Smooth muscle cell (in vitro differentiated cells): ENCODE data around the gene PIP4K2B. TPM values are rescaled to one million over a fixed set of nuclear protein-coding genes. Genes with fewer than 3 reads are reported as not detected.
A peak's percentile ranks its signal among the peaks of the same experiment; 100 is the strongest.

Experiments used
- DNase-seq: peaks from one replicate; lab custom pipeline; 2025; ENCODE audit not compliant: unreplicated experiment; lab: John Stamatoyannopoulos, UW
- H2AFZ ChIP-seq: fragments of 200-600 bp; sonication (generic); 2 replicates; pipeline ENCODE4 v1.6.0; 2016; ENCODE audit warnings: antibody characterized with exemption, low read depth, mild to moderate bottlenecking
- H3F3A ChIP-seq: fragments of 200-600 bp; sonication (generic); 2 replicates; pipeline ENCODE4 v1.6.0; 2017; ENCODE audit warnings: antibody characterized with exemption, low read depth
- H3K27ac ChIP-seq: fragments of 200-600 bp; sonication (generic); 2 replicates; pipeline ENCODE4 v1.5.1; 2016; ENCODE audit warnings: low read depth, mild to moderate bottlenecking
- H3K27me3 ChIP-seq: fragments of 200-600 bp; sonication (generic); 2 replicates; pipeline ENCODE4 v1.6.1; 2016; ENCODE audit warnings: low read depth, mild to moderate bottlenecking
- H3K36me3 ChIP-seq: fragments of 200-600 bp; sonication (generic); 2 replicates; pipeline ENCODE4 v1.5.1; 2016; ENCODE audit warnings: low read depth
- H3K4me1 ChIP-seq: fragments of 200-600 bp; sonication (generic); 2 replicates; pipeline ENCODE4 v1.5.1; 2016; ENCODE audit warnings: low read depth
- H3K4me2 ChIP-seq: fragments of 200-600 bp; sonication (generic); 2 replicates; pipeline ENCODE4 v1.6.0; 2016; ENCODE audit warnings: mild to moderate bottlenecking
- H3K4me3 ChIP-seq: fragments of 200-600 bp; sonication (generic); 2 replicates; pipeline ENCODE4 v1.5.1; 2016; ENCODE audit warnings: mild to moderate bottlenecking
- H3K79me2 ChIP-seq: fragments of 200-600 bp; sonication (generic); 2 replicates; pipeline ENCODE4 v1.6.0; 2016; ENCODE audit warnings: low read depth, mild to moderate bottlenecking
- H3K9ac ChIP-seq: fragments of 200-600 bp; sonication (generic); 2 replicates; pipeline ENCODE4 v1.6.0; 2016; ENCODE audit warnings: low read depth
- H3K9me3 ChIP-seq: fragments of 200-600 bp; sonication (generic); replicated peaks from 2 replicates; pipeline ENCODE4 v1.5.1; 2016; ENCODE audit warnings: low read depth
- H4K20me1 ChIP-seq: fragments of 200-600 bp; sonication (generic); 2 replicates; pipeline ENCODE4 v1.6.0; 2016; ENCODE audit warnings: low read depth
- CTCF ChIP-seq: fragments of 200-600 bp; sonication (generic); IDR thresholded peaks from 2 replicates; pipeline ENCODE4 v1.5.1; 2017; ENCODE audit warnings: borderline replicate concordance, mild to moderate bottlenecking, antibody characterized with exemption; ENCODE audit not compliant: insufficient read depth, poor library complexity, severe bottlenecking
- WGBS: methylation state at CpG from one replicate; pipeline ENCODE4 v1.1.7; 2016; ENCODE audit warnings: low lambda C conversion rate; 5-methylcytosine and 5-hydroxymethylcytosine counted together
- polyA plus RNA-seq: library from polyadenylated mRNA; unstranded; fragments of >200 nt; fragmentation: Nextera tagmentation; extraction: Ambion mirVana; gene quantifications from 2 replicates; pipeline ENCODE4 v1.2.1, GENCODE V29; 2016
- total RNA-seq: library from RNA; depleted of rRNA; stranded (reverse); fragments of >200 nt; gene quantifications from 2 replicates; pipeline ENCODE4 v1.2.3, GENCODE V29; 2014

Gene PIP4K2B
- total and polyA plus RNA-seq, 2 experiments from 2014 or later, result 11.1 to 31.9 TPM

GRCh38 chr17:38748892-38749222, 50.5 kb downstream of the PIP4K2B start:
- WGBS, result 0% methylated on average over 3 of the region's 32 CpGs
- no peak for DNase-seq
- no peak for TF ChIP-seq CTCF
- Histone ChIP-seq H3K27ac (no peak overlapping the region), H2AFZ (peak overlapping the region; percentile 16), H3K4me2 (peak overlapping the region; percentile 98), H3K27me3 (peaks cover 6% of the 10 kb centered on the region), H4K20me1 (peaks cover 35% of the 10 kb centered on the region), H3K9ac (peak overlapping the region; percentile 18), H3K36me3 (no peaks in the 10 kb centered on the region), H3F3A (peaks cover 11% of the 10 kb centered on the region), H3K9me3 (no peaks in the 10 kb centered on the region), H3K79me2 (peaks cover 53% of the 10 kb centered on the region), H3K4me3 (peak overlapping the region; percentile 72), H3K4me1 (peaks cover 30% of the 10 kb centered on the region)

- peak within 1 kb of the TSS; percentile 85 for H2AFZ ChIP-seq
- H3F3A ChIP-seq, result peaks cover 11% of the 10 kb centered on the region
- no peak for TF ChIP-seq CTCF
- no peak within 1 kb of the TSS for H3K27ac ChIP-seq
- H3K9ac ChIP-seq, result peak within 1 kb of the TSS; percentile 86
- WGBS, result under 1% methylated on average over 26 of the region's 47 CpGs
- H3K79me2 ChIP-seq, result peaks cover 53% of the 10 kb centered on the region
- peaks cover 6% of the 10 kb centered on the region for H3K27me3 ChIP-seq
- H3K36me3 ChIP-seq, result no peaks in the 10 kb centered on the region
- peaks cover 25% of the 10 kb centered on the region for H3K4me1 ChIP-seq
- DNase-seq, result peak; percentile 50
- peak within 1 kb of the TSS; percentile 72 for H3K4me3 ChIP-seq
- H4K20me1 ChIP-seq, result peaks cover 40% of the 10 kb centered on the region
- no peaks in the 10 kb centered on the region for H3K9me3 ChIP-seq
- peak within 1 kb of the TSS; percentile 98 for H3K4me2 ChIP-seq
These were observed 51.0 kb downstream of the PIP4K2B start, which contains the start of gene PCGF2 for GRCh38 chr17:38748149-38748891. Gene PCGF2 (minus strand): TSS chr17:38748336. CDS start chr17:38740402, 7,934 bp downstream.

- peaks cover 22% of the 10 kb centered on the region for H3K4me1 ChIP-seq
- peaks cover 47% of the 10 kb centered on the region for H4K20me1 ChIP-seq
- H3K4me2 ChIP-seq, result peak overlapping the region; percentile 98
- no peak overlapping the region for H3K27ac ChIP-seq
- peaks cover 54% of the 10 kb centered on the region for H3K79me2 ChIP-seq
- peak overlapping the region; percentile 86 for H3K9ac ChIP-seq
- under 1% methylated on average over 50 of the region's 64 CpGs for WGBS
- DNase-seq, result peak; percentile 36
- H3K4me3 ChIP-seq, result peak overlapping the region; percentile 72
- no peak for TF ChIP-seq CTCF
- H3F3A ChIP-seq, result peaks cover 11% of the 10 kb centered on the region
- no peaks in the 10 kb centered on the region for H3K36me3 ChIP-seq
- H3K27me3 ChIP-seq, result peaks cover 6% of the 10 kb centered on the region
- no peaks in the 10 kb centered on the region for H3K9me3 ChIP-seq
- H2AFZ ChIP-seq, result peak overlapping the region; percentile 85
These were observed 51.8 kb downstream of the PIP4K2B start for GRCh38 chr17:38747463-38748148.
